NOMO-1 treated with dmso at 0.1 percent for 144 hours (cell line): Measurements from ENCODE around the gene TGFBR3.

Experiments
- DNase-seq: peaks from one replicate; lab custom pipeline; 2025; ENCODE audit not compliant: unreplicated experiment; lab: John Stamatoyannopoulos, UW

The TGFBR3 gene

GRCh38 chr1:91803847-91804545 is 82.0 kb downstream of the TGFBR3 start:
- peak; percentile 43 for DNase-seq

GRCh38 chr1:91803123-91803522 is 82.8 kb downstream of the TGFBR3 start:
- no peak for DNase-seq

DNA sequence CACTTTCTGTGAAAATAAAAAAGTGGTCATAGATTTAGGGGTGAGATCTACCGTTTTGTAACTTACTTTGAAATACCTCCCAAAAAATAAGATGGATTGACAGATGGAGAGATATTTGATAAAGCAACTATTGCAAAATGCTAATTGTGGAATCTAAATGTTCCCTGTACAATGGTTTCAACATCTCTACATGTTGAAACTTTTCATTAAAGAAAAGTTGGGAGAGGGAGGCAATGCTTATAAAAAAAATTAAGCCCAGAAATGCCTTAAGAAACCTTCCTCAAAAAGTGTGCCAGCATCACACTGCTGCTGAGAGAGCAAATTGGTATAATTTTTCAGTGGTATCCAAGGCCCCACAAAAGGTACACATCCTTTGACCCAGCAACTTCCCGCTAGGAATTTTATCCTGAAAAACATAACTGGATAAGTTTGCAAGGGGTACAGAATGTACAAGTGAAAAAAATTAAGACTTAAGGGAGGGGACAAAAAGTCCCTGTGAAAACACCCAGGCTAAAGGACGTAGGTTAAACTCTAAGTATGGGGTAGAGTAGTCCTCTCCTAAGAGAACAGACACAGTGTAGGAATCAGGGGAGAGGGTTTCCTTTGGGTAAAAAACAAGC is 84.3 kb downstream of the TGFBR3 start:
- no peak for DNase-seq

GRCh38 chr1:91799863-91800262 is 86.1 kb downstream of the TGFBR3 start:
- no peak for DNase-seq

DNA sequence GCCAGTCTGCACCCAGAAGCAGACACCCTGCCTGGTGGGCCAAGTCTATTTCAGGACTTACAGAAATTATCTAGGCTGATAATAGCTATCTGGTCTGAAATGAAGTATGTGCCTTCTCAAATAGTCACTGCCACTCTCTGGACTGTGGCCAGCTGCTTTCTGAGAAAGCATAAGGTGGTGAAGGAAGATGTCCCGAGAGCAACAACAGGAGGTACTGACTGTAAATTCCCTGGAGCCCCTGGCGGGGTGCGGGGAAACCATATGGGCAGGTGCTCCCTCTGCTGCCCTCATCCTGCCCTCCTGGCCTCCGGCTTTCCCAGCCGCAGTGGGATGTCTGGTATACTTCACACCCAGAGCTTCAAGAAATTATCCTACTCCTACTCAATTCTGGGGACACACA is 86.8 kb downstream of the TGFBR3 start:
- DNase-seq = no peak

DNA sequence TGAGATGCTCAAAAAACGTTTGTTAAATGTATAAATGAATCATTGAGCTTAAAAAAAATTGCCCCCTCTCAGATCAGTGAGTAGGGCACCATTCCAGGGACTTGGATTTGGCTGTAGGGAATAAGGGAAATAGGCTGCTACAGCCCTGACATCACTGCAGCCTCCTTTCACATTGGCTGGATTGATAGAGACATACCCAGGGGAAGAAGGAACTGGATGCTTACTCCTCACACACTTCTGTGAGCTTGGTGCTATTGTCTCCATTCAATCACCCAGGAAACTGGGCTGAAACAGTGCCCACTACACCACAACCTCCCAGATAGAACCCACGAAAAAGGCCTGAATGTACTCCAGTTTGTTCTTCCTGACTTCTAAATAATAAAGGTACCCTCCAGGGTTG is 87.2 kb downstream of the TGFBR3 start:
- no peak for DNase-seq

DNA sequence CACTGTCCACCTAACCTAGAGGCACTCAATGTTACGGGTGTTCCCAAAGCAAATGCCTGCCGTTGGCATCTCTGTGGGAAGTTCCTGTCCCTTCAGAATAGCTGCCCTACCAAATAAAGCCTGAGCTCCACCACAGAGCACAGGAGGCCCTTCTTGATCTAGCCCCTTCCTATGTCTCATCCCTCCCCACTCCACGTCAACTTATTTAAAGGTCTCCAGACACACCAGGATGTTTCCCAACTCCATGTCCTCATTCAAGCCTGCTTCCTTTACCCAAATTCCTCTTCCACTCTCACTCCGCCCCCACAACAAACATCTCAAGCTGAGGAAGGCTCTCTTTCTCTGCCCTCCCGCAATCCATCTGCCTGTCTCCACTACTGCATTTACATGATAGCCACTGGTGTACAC is 87.7 kb downstream of the TGFBR3 start:
- no peak for DNase-seq

DNA sequence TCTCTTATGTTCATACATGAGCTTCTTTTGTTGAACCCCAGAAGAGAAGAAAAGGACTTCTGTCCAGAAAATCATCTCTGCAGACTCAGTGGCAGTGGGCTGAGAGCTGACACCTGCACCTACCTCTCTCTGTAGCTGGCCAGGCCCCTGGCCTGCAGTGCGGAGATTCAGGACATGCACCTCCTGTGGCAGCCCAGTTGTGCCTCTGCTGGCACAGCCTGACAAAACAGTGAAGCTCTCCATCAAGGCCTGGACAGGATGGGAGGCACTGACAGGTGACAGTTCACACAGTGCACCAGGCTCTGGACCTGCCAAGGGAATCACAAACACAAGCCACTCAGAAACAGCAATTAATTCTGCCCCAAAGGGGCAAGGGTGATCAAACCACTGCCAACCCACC is 88.8 kb downstream of the TGFBR3 start:
- no peak for DNase-seq

DNA sequence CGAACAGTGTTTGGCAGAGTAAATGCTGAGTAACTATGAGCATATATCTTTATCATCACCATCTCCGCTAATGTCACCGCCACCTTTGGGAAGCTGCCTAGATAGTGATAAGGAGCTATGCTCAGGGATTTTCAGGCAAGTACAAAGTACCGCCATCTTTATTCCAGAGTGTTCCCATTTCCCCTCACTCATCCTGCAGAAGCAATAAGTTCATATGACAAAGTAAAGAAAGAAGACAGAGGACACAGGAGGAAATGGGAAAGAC is 89.6 kb downstream of the TGFBR3 start:
- DNase-seq = no peak

DNA sequence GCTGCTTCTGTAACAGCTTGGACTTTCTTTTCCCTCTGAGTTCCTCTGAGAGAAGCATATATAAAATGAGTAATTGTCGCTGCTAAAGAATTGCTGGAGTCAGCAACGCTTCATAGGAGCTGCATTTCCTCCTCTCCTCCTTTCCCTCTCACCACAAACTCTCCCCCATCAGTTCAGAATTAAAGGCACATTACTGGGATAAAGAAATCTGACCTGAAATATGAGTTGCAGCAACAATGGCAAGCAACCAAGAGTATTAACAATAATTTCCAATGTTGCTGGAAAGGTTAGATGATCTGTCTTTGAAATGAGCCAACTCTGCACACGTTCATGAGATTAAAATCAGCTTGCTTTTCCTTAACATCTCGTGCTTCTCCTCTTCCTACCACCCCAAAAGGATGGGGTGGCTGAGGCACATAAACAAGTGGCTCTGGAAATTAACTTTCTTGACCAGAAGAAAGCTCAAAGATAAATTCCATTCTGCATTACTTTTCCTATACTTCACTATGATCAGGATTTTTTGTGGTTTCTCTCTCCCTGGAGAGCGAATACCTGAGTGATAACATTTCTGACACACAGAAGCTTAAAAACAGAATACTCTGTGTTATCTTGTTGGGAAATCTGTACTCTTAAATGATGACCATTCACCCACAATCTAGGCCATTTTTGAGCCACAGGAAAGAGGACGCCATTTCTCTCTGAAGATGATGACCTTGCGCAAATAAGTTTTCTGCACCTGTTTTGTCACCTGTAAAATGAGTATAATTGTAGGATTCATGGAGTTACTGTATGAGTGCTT is 90.2 kb downstream of the TGFBR3 start:
- DNase-seq = no peak

- DNase-seq = no peak
Observed at GRCh38 chr1:91793877-91794276, 92.1 kb downstream of the TGFBR3 start.

GRCh38 chr1:91793189-91793588 is 92.8 kb downstream of the TGFBR3 start:
- no peak for DNase-seq

- no peak for DNase-seq
Observed at GRCh38 chr1:91792489-91793071, 93.4 kb downstream of the TGFBR3 start.

GRCh38 chr1:91791691-91792488 is 94.1 kb downstream of the TGFBR3 start:
- DNase-seq = no peak

GRCh38 chr1:91791103-91791502 is 94.8 kb downstream of the TGFBR3 start:
- no peak for DNase-seq

GRCh38 chr1:91790392-91790791 is 95.6 kb downstream of the TGFBR3 start:
- DNase-seq = no peak

DNA sequence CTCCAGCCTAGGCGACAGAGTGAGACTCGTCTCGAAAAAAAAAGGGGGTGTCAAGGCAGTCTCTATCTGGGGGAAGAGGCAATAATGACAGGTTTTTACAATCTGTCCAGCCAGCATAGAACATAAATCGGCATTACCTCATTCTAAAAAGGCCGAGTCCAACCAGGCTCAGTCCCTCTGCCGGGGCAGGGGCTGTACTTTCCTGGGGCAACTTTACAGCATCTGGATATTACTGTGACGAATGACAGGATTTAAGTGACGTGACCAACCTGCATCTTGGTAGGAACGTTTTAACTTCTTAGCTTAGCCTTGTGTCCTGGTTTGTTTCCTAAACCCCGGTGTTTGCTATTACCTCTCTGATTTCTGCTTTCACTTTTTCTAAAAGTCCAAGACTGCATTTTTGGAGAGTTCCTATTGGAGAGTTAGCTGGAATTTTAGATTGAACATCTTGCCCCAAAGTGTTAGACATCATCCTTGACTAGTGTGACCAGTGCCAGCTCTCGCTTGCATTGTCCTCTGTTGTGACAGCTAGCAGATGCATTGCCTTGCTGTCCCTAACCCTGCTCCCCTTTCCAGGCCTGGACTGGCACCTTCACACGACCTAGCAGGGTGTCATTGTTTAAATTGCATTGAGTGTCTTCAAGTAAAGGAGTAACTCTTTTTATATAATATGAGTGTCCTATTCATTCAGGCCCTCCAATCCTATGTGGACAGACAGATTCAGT is 96.5 kb downstream of the TGFBR3 start:
- no peak for DNase-seq

GRCh38 chr1:91787919-91788318 is 98.0 kb downstream of the TGFBR3 start:
- no peak for DNase-seq

DNA sequence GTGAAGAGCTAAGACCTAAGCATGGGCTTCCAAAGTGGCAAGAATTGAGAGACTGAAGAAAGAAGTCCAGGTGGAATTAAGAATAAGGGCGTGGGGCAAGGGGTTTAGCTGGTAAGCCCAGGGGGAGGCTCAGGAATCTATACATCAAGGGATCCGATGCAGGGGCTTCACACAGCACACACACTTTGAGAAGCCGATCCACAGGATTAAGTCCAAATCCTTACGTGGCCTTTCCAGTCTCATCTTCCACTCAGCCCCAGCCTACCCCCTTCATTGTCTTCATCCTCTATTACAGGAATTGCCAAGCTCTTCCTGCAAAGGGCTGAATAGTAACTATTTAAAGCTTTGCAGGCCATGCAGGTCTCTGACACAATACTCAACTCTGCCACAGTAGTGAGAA is 101.3 kb downstream of the TGFBR3 start:
- DNase-seq = no peak

DNA sequence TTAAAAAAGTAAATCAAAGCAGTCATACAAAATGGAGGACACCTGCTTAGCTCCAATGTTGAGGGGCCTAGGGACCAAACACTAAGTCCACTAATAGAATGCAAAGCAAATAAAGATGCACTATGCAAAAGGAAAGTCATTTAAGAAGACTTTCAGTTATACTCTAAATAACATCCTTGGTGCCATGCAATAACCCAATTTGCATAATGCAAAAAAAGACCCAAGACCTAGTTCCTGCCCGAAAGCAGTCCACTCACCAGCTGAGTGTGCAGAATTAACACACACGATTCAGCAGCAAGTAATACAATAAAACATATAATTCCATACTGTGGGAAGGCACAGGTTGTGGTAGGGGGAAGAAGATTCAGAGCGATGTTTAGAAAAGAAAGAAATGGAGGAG is 101.8 kb downstream of the TGFBR3 start:
- no peak for DNase-seq
